ENCODE results near the gene OR51G2.

DNA sequence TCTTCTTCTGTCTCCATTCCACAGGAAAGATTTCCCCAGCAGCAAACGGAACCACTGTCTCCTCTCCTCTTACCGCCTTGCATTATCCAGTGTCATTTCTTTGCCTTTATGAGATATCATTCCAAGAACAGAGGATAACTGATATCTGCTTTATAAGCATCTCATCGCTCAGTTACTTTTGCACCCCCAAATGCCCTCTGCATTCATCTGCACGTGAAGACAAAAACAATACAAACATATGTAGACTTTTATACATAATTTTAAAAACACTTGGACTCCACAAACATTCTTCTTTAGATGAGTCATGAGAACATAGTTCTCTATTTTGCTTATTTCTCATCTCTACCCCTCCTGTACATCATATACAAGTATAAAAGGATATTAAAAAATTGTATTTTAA is 38.0 kb downstream of the OR51G2 start:
- TF ChIP-seq, protein P1, sequence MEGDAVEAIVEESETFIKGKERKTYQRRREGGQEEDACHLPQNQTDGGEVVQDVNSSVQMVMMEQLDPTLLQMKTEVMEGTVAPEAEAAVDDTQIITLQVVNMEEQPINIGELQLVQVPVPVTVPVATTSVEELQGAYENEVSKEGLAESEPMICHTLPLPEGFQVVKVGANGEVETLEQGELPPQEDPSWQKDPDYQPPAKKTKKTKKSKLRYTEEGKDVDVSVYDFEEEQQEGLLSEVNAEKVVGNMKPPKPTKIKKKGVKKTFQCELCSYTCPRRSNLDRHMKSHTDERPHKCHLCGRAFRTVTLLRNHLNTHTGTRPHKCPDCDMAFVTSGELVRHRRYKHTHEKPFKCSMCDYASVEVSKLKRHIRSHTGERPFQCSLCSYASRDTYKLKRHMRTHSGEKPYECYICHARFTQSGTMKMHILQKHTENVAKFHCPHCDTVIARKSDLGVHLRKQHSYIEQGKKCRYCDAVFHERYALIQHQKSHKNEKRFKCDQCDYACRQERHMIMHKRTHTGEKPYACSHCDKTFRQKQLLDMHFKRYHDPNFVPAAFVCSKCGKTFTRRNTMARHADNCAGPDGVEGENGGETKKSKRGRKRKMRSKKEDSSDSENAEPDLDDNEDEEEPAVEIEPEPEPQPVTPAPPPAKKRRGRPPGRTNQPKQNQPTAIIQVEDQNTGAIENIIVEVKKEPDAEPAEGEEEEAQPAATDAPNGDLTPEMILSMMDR (IDR thresholded peaks at IDR 0.05), result no peak
- TF ChIP-seq TAF1 (IDR thresholded peaks at IDR 0.05; ENCODE audit: borderline replicate concordance, low read depth, low read length) (no peak), POLR2AphosphoS5 (IDR thresholded peaks at IDR 0.05; ENCODE audit: low read depth, low read length) (no peak), EP300 (IDR thresholded peaks at IDR 0.05; ENCODE audit: borderline replicate concordance in 1 of 2, low read depth in 1 of 2, low read length in 1 of 2) (no peak), FOXM1 (IDR thresholded peaks at IDR 0.05; ENCODE audit: low read depth) (no peak), RFX5 (IDR thresholded peaks at IDR 0.05; ENCODE audit: low read length) (no peak), GATA2 (CRISPR knock-in tag; IDR thresholded peaks at IDR 0.05) (no peak), EZH2phosphoT487 (IDR thresholded peaks at IDR 0.05; ENCODE audit: borderline replicate concordance, low read depth) (no peak), NFIC (IDR thresholded peaks at IDR 0.05; ENCODE audit: borderline replicate concordance) (no peak), MXI1 (IDR thresholded peaks at IDR 0.05; ENCODE audit: low read depth, low read length) (no peak), RAD21 (IDR thresholded peaks at IDR 0.05; ENCODE audit: low read length) (no peak)
- TF ChIP-seq, protein P2, sequence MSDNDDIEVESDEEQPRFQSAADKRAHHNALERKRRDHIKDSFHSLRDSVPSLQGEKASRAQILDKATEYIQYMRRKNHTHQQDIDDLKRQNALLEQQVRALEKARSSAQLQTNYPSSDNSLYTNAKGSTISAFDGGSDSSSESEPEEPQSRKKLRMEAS (IDR thresholded peaks at IDR 0.05; ENCODE audit: low read depth), result no peak
- TF ChIP-seq, protein P3, sequence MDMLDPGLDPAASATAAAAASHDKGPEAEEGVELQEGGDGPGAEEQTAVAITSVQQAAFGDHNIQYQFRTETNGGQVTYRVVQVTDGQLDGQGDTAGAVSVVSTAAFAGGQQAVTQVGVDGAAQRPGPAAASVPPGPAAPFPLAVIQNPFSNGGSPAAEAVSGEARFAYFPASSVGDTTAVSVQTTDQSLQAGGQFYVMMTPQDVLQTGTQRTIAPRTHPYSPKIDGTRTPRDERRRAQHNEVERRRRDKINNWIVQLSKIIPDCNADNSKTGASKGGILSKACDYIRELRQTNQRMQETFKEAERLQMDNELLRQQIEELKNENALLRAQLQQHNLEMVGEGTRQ (IDR thresholded peaks at IDR 0.05; ENCODE audit: borderline replicate concordance, low read depth, low read length), result no peak
- TF ChIP-seq, protein P4, sequence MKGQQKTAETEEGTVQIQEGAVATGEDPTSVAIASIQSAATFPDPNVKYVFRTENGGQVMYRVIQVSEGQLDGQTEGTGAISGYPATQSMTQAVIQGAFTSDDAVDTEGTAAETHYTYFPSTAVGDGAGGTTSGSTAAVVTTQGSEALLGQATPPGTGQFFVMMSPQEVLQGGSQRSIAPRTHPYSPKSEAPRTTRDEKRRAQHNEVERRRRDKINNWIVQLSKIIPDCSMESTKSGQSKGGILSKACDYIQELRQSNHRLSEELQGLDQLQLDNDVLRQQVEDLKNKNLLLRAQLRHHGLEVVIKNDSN (IDR thresholded peaks at IDR 0.05; ENCODE audit: borderline replicate concordance, low read depth), result no peak

Measured in SK-N-SH (cell line).